GM10266 (cell line): ENCODE measurements around the gene CNTN5.

Experiments
- DNase-seq: peaks from one replicate; pipeline ENCODE4 v3.0.0; 2012; ENCODE audit errors: extremely low spot score
- TF ChIP-seq, protein P1 (sequence below): IDR thresholded peaks from 2 replicates; pipeline ENCODE4 v1.5.1; 2012; ENCODE audit warnings: mild to moderate bottlenecking, low read depth; ENCODE audit not compliant: control insufficient read depth, insufficient read depth; ENCODE audit errors: missing control alignments

The CNTN5 gene

DNA sequence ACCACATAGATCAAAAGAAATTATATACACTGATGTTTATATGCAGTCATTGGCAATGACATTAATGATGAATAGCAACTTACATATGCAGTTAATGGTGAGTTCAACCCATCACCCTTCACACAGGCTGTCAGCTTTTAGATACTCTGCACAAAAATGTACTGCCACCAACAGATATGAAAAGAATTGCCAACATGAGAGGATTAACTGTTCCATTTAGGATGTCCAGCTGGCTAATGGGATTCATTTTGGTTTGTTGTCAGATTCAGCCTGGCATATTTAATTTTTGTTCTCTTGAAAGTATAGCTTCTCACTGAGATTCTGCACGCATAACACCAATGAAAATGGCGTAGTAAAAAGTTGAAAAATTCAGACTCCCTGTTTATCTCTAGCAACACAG, 1112.4 kb downstream of the CNTN5 start:
- TF ChIP-seq, protein P1, sequence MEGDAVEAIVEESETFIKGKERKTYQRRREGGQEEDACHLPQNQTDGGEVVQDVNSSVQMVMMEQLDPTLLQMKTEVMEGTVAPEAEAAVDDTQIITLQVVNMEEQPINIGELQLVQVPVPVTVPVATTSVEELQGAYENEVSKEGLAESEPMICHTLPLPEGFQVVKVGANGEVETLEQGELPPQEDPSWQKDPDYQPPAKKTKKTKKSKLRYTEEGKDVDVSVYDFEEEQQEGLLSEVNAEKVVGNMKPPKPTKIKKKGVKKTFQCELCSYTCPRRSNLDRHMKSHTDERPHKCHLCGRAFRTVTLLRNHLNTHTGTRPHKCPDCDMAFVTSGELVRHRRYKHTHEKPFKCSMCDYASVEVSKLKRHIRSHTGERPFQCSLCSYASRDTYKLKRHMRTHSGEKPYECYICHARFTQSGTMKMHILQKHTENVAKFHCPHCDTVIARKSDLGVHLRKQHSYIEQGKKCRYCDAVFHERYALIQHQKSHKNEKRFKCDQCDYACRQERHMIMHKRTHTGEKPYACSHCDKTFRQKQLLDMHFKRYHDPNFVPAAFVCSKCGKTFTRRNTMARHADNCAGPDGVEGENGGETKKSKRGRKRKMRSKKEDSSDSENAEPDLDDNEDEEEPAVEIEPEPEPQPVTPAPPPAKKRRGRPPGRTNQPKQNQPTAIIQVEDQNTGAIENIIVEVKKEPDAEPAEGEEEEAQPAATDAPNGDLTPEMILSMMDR: no peak
- no peak for DNase-seq

DNA sequence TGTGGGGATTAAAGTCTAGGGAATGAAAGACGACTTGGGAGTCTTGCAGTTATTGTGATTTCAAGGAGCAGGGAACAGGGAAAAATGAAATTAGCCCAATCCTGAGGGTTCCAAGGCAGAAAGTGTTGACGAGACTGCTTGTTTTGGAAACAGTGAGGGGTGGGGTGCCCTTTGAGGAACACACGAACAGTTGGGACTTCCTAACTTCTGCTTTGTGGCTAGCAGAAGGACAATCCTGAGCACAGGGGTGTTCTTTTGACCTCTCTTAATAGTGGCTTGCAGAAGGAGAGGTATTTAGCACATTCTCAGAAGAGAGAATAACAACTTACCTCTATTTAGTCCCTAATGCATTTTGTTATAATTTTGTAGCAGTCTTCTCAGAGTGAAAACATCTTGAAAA, 1120.5 kb downstream of the CNTN5 start:
- no peak for DNase-seq
- TF ChIP-seq, protein P1: no peak

DNA sequence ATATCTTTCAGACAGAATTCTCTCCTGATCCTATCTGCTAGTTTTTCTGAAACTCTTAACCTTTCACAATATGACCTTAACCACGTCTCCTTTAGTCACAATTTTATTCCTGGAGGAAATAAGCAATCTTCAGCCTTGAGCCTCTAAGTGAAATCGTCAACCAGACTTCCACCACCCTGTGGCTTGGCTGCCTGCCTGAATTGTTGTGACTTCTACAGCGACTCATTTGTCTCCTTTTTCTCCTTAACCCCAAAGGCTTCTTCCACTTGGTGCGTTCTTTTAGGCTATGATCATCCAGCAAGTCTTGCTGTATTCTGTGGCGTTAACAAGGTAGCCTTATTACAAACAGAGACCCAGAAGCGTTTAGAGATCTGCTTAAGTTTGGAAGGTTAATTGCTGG, 1131.2 kb downstream of the CNTN5 start:
- DNase-seq: no peak
- TF ChIP-seq, protein P1: no peak

DNA sequence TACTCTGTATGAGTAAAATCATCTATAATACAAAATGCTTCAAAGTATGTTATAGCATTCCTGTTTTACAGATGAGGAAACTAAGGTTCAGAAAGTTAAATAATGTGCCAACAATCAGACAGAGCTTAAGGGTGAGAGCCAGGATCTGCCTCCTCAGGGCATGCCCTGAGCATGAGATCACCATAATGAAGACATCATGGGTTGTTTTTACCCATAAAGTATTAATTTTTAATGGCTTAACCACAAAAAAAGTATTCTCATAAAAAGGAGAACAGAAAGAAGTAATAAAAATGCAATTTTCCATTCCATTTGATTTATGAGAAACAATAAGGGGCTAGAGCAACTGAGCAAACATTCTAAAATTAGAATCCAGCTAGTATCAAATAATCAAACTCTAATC, 1132.0 kb downstream of the CNTN5 start:
- no peak for DNase-seq
- TF ChIP-seq, protein P1: no peak

DNA sequence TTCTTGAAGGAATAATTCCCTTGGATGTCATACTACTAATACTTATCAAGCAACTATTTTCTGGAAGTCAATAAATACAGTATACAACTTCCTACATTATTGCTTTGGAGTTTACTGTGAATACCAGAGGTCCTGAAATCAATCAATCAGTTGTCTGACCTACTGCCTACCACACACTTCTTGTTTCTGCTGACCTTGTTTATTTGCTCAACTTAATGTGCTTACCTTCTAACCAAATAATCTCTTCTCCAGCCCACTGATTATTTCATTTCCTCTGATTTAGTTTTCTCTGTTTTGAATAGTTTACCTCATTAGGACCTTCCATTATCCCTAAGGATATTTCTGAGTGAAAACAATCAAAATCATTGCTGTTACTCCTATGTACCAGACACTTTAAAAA, 1142.7 kb downstream of the CNTN5 start:
- TF ChIP-seq, protein P1: no peak
- no peak for DNase-seq

DNA sequence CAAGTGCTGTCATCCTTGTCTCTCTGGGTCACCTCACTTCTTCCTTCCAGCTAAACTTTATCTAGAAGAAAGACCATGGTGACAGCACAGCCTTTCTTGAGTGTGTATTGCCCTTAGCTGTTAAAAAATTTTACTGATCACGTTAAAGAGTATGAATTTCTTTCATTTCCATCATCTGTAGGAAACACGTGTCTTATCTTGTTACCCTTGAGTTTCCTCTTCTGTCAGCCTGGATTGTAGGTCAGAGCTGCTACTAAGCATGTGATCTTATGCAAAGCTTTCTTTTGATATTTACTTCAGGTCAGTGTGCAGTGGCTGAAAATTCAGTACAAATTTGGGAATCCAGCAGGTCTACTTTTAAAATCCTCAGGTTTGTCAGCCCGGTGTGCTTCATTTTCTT, 1154.1 kb downstream of the CNTN5 start:
- DNase-seq: no peak
- TF ChIP-seq, protein P1: no peak

DNA sequence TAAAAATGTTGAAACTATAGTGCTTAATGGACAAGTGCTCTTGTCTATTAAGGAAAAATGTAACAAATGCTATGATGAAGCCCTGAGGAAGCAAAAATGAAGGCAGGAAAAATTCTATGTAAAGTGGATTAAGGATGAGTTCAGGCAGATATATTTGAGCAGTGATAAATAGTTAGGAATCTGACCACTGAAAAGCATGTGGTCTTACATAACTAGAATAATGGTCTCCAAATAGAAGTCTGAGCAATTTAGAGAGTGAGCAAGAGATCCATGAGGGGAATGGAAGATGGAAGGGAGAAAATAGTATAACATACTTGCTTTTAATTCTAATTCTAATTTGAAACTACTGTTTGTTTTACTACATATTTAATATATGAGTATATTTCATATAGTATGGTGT, 1155.7 kb downstream of the CNTN5 start:
- TF ChIP-seq, protein P1: no peak
- DNase-seq: no peak
